Eye (tissue), 1 donor: ENCODE measurements around the gene ROBO4.

Source experiments
- DNase-seq: peaks from one replicate; pipeline ENCODE4 v3.0.0-alpha.2; 2015

ROBO4 gene

DNA sequence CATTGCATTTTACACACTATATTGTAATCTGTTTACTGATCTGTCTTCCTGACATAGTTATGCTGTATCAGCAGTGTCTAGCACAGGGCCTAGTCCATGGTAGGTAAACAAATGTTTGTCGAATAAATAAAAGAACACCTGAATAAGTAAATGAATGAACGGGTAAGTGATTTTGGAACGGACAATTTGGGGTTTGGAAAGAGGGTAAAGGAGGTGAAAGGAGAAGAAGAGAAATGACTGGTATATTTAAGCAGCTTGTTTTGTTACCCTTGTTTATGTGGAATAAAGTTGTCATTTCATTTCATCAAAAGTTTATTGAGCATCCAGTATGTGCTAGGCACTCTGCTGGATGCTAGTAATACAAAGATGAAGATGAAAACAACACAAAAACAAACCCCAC, 21.3 kb upstream of the ROBO4 start, which contains the start of gene HEPN1:
Gene HEPN1 (plus strand): TSS at position 301 of the 400 bp plus-strand sequence.
- no peak for DNase-seq

DNA sequence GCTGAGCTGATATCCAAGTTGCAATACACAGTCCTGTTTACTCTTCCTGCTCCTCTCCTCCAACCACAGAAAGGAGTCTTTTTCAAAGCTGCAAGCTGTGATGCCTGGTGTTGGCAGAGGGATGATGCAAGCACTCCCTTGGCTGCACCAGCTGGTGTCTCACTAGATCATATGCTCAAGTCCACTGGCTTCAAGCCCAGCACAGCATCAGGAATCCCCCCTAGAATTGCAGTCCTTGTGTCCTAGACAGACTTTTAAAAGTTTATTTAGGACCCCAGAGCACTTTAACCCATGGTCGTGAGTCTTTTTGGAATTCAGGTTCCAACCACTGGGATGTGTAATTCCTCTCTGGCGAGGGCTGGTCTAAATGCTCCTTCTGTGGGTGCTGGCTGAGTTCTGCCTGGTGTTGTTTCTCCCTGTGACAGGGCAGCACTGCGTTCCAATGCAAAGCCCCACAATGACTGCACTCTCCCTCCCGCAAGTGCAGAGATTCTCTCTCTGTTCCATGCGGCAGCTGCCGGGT, 19.5 kb upstream of the ROBO4 start:
- DNase-seq, result peak; percentile 28

- DNase-seq, result no peak
These were observed 18.7 kb upstream of the ROBO4 start for GRCh38 chr11:124916370-124916710.

GRCh38 chr11:124915541-124916369, 18.1 kb upstream of the ROBO4 start:
- DNase-seq, result no peak

GRCh38 chr11:124902616-124903015, 5.0 kb upstream of the ROBO4 start:
- DNase-seq, result no peak

DNA sequence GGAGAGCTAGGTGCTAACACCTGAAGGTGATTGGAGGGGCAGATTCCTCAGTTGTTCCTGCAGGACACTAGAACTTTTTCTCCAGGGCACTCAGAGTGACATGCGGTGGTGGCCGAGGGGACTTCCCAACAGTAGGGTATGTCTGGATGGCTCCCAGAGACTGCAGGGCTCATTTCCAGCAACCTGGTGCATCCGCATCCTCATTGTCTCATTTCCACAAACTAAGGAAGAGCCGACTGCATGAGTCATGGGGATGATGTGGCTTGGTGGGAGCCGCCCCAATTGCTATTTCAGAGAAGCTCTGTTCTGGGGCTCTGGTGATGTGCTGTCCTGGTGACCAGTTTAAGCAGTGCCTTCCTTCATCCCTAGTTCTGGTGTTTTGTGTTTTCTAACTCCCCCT, 2.8 kb upstream of the ROBO4 start:
- no peak for DNase-seq

DNA sequence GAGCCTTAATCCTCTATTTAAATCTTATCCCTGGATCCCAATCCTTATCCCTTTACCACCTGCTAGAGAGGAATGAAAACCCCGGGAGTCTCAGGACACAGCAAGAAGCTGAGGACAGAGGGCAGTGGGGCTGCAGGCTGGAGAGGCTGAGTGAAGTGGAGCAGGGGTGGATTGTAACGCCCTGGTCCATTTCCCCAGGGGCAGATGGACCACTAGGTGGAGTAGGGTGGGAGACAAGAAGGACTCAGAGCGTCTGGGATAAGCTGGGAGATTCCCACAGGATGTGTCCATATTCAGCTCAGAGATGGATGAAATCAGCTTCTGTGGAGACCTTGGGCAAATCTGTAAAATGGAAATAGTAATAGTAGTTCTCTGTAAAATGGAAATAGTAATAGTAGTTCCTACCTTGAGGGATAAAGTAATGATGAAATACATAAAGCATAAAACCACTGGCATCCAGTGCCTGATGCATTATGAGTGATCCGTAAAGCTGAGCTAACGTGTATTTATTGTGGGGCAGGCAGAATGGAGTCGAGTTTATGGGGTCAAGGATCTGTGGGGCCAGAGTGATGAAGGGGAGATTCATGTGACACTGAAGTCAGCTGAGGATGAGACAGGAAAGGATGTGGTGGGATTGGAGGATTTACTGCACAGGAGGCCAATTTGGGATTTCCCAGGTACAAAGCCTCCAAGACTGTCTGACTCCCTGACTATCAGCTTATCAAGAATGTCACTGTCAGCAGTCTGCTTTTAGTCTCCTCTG, 1.9 kb upstream of the ROBO4 start:
- DNase-seq, result no peak

DNA sequence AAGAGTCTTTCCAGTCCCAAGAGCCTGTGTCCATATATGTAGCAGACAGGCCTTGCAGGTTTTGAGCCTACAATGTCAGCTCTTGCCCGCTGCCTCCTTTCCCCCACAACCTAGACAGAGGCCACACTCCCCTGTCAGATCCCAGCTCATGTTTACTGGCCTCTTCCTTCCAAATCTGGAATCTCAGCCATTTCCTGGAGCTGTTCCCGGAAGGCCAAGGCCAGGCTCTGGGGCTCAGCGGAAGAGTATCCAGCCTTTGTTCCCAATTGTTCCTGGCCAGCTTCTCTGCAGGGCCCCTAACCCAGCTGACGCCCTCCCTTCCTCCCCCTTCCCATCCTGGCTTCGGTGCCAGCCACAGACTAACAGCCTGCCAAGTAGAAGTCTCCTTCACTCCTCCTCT, 1.0 kb upstream of the ROBO4 start:
- peak; percentile 71 for DNase-seq

DNA sequence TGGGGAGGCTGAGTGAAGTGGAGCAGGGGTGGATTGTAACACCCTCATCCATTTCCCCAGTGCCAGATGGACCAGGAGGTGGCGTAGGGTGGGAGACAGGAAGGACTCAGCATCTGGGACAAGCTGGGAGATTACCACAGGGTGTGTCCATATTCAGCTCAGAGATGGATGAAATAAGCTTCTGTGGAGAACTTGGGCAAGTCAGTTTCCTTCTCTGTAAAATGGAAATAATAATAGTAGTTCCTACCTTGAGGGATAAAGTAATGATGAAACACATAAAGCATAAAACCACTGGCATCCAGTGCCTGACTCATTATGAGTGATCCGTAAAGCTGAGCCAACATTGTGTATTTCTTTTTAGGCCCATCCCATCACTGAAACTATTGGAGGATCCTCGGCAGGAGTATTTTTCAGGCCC, 607 bp upstream of the ROBO4 start:
- DNase-seq, result peak; percentile 30

DNA sequence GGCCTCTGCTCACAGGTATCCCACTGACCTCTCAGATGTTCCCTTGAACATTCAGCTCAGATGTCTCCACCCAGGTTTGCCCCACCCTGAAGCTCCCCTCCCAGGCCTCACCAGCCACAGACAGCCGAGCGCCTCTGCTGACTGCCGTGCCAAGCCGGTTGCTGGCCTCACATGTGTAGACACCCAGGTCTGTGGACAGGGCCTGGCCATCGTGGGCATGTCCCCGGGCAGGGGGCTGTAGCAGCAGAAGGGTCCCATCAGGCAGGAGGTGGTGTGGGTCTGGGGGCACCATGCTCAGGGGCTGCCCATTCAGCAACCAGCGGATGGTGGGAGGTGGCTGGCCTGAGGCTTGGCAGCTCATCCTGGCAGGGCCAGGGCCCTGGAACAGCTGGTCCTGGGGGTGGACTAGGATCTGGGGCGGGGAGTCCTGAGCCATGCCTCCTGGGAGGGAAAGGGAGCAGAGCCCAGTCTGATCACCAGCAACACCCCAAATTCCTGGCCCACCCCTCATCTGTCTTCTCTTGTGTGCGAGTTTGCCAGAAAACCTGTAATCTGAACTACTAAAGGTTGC, 759 bp downstream of the ROBO4 start:
- no peak for DNase-seq

DNA sequence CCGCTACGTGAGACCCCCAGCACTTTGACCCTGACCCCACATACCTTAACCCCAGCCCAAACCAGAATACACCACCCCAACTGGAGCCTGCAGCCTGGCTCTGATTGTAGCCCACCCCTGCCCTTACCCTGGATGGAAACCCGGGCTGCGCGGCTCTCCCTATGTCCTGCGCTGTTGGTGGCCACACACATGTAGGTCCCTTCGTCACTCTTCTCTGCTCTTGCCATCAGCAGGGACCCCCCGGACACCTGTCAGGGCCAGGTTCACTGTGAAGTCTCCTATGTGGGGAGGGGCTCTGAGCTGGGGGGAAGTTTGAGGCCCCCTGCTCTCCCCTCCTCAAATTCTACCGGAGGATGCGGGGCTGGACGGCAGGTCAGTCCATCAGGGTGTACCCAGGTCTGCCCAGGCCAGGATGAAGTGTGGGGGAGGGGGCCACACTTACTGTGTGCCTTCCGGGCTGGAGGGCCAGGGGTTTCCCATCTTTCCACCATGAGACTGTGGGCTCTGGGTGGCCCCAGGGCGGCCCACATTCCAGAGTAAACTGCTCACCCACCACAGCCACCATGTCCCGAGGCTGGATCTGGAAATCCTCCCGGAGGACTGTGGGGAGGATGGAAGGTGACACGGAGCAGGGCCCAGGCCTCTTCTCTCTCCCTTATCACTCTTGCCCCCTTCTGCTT, 1.5 kb downstream of the ROBO4 start:
- no peak for DNase-seq

- DNase-seq, result no peak
These were observed 2.1 kb downstream of the ROBO4 start for GRCh38 chr11:124895471-124895971.

- no peak for DNase-seq
These were observed 2.8 kb downstream of the ROBO4 start for GRCh38 chr11:124894606-124895430.

DNA sequence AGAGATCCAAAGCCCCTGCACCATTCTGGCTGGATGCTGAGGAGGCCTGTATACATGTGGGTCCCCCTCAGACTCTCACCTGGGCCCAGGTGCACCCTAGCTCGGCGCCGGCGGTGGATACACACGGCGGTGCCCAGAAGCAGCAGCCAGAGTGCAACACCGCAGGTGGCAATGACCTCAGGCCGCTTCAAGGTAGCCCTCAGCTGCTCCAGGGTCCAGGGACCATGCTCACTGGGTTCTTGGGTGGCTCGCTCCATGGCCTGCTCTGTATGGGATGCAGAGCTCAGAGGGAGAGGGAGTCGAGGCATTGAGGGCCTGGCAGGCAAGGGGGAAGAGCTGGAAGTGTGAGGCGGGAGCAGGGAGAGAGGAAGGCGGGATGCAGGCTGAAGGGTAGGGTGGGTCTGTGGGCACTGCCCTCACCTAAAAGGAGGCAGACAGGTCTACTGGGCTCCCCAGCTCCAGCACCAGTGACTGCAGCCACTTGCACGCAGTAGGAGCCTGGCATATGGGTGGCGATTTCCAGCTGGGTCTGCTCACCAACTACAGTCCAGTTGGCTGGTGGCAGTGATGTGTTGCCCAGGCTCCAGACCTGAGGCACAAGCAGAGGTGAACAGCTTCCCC, 3.8 kb downstream of the ROBO4 start:
- no peak for DNase-seq

DNA sequence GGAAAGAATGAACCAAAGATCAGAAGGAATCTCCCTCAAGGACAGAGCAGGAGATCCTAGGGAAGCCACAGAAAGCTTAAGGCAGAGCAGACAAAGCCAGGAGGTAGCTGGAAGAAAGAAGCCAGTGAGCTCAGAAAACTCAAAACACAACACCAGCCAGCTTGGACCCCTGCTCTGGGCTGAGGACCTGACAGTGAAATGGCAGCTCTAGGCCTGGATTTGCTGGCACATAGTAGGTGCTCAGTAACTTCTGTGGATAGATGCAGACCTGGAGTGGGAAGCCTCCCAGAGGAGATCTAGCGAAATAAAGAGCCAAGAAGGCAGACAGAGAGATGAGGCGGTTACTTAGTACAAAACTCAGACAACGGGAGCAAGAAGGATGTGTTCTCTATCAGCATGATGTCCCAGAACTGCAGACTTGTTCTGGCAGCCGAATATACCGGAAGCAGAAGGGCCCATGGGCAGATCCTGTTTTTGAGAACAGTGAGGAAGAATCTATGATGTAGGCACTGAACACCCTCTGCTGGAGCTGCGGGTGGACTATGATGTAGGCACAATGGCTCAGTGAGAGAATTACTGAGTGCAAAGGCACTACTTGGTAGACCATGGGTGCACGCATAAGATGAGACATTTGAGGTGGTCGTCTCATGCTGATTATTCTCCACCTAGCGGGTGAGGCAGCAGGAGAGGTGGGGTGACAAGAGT, 4.8 kb downstream of the ROBO4 start:
- no peak for DNase-seq

DNA sequence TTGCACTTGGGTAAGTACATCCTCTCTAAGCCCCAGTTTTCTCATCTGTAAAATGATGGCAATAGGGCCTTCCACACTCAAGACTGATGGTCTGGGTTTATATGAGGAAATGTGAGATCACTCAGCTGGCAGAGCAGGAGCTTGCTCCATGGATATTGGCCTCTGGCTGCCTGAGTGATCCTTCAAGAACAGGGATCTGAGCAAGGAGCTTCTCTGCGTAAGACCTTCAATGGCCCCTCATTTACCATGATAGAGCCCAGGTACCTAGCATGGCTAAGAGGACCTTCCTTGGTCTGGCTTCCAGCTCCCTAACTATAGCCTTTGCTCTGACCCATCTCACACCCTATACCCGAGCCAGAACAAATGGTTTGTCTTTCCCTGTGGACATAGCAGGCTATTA, 5.5 kb downstream of the ROBO4 start:
- no peak for DNase-seq

GRCh38 chr11:124891373-124891861, 6.2 kb downstream of the ROBO4 start:
- DNase-seq, result peak; percentile 67

GRCh38 chr11:124890683-124891372, 6.8 kb downstream of the ROBO4 start:
- DNase-seq, result no peak

DNA sequence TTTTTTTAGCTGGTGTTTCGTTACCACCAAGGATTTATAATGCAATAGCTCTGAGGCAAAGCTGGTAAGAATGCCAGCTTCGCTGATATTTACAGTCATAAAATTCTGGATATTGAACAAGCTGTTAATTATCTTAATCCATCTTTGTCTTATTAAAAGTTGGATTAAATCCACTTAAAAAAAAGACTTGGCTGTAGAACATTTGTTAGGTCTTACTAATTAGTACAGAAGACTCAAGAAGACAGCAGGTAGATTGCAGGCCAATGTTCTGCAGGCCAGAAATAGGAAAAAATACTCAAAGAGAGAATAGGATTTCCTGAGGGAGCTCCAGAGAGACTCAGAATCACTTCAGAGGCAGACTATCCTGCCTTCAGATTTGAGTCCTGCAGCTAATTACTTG, 7.5 kb downstream of the ROBO4 start:
- no peak for DNase-seq
